Esophagus squamous epithelium (tissue), 5 donors: ENCODE measurements around the gene UIMC1. TPM values are rescaled to one million over a fixed set of nuclear protein-coding genes. Genes with fewer than 3 reads are reported as not detected.

Experiments
- DNase-seq: peaks from one replicate; lab custom pipeline; 2025; lab: John Stamatoyannopoulos, UW
- H3K27ac ChIP-seq, 4 donors: fragments of 200-600 bp; sonication (generic); one replicate each; pipeline ENCODE4 v1.5.1; 2016 to 2019; ENCODE audit warnings: mild to moderate bottlenecking in 1 of 4
- H3K27me3 ChIP-seq, 4 donors: fragments of 200-600 bp; sonication (generic); 1 replicate in 3 of 4; 2 replicates in 1 of 4; pipeline versions ENCODE4 v1.5.1 to v1.6.0; 2017 to 2021; ENCODE audit warnings: antibody characterized with exemption in 1 of 4
- H3K36me3 ChIP-seq, 3 donors: fragments of 200-600 bp; sonication (generic); one replicate each; pipeline ENCODE4 v1.5.1; 2016 to 2019
- H3K4me1 ChIP-seq, 3 donors: fragments of 200-600 bp; sonication (generic); one replicate each; pipeline ENCODE4 v1.5.1; 2017 to 2019
- H3K4me3 ChIP-seq, 4 donors: fragments of 200-600 bp; sonication (generic); 1 replicate in 3 of 4; 2 replicates in 1 of 4; pipeline ENCODE4 v1.5.1; 2016 to 2019; ENCODE audit warnings: mild to moderate bottlenecking in 2 of 4, moderate library complexity in 1 of 4
- H3K9me3 ChIP-seq, 3 donors: fragments of 200-600 bp; sonication (generic); one replicate each; pipeline ENCODE4 v1.5.1; 2016 to 2019
- CTCF ChIP-seq, 6 experiments: fragments of 450-650 bp in 4 of 6; fragments of 200-600 bp in 2 of 6; sonication (generic) in 2 of 6; IDR thresholded peaks; one replicate each; pipeline ENCODE4 v1.5.1; 2016 to 2019; ENCODE audit warnings: antibody characterized with exemption in 6 of 6, mild to moderate bottlenecking in 4 of 6, moderate library complexity in 4 of 6
- POLR2A ChIP-seq, 4 donors: fragments of 450-650 bp; IDR thresholded peaks; one replicate each; pipeline ENCODE4 v1.6.1; 2017; ENCODE audit warnings: antibody characterized with exemption in 4 of 4, mild to moderate bottlenecking in 4 of 4, moderate library complexity in 3 of 4
- WGBS, 2 donors: methylation state at CpG; one replicate each; pipeline ENCODE4 v1.1.5; 2018; 5-methylcytosine and 5-hydroxymethylcytosine counted together
- intact Hi-C: fragments of 100-400 bp; cut with DNase I; formaldehyde crosslinking; loops from one replicate; pipeline ENCODE4 v1.15.0; 2022
- total RNA-seq, 4 donors: library from RNA; depleted of rRNA; stranded (reverse); fragments of >200 nt; gene quantifications; one replicate each; pipeline ENCODE4 v1.1.0, GENCODE V29; 2016
- donor health status: DM: yes; HTN: yes; CAD: no.

UIMC1 gene
- total RNA-seq, 4 donors from 2014 or later: 10.3 to 38.1 (median 15.6) TPM

DNA sequence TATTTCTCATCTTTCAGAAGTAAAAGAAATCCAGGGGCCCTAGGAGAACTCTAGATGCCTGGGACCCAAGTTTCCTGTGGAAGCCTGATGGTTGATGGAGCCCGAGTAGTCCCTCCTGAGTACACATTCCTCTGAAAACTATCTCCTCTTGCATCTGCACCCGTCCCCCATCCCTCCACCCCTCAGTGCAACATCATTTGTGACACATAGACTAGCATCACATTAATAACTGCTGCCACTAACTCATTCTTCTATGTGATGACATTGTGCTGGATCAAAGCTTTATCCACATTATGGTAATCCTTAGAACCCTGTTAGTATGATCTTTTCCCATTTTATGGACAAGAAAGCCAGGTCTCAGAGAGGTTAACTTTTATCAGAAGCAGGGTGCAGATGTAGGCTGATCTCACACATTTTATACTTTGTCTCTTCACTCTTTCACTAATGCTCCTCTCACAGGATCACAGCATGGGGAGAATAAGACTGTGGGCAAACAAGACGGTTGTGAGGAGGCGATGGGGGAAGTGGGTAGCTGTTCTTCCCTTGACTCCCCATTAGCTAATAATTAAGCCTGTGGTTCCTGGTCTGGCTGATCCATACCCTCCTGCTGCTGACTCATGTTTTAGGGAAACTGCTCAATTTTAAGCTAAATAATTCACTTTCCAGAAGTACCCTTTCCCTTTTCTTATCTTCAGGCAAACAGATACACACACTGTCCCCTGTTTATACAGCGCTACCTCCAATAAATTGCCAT lies 103.5 kb downstream of the UIMC1 start:
- H3K4me1 ChIP-seq: no peaks in the 10 kb centered on the region
- no peak for DNase-seq
- 83 to 94% methylated on average over 5 of the region's 5 CpGs for WGBS, 2 donors
- no peaks in the 10 kb centered on the region for H3K9me3 ChIP-seq
- no peak overlapping the region for H3K4me3 ChIP-seq
- H3K36me3 ChIP-seq: peaks cover 0 to 64% (median 31%) of the 10 kb centered on the region in 3 donors
- no peak for TF ChIP-seq POLR2A (IDR thresholded peaks at IDR 0.05)
- TF ChIP-seq CTCF (IDR thresholded peaks at IDR 0.05): no peak
- intact Hi-C loops: no loop called here
- no peaks in the 10 kb centered on the region for H3K27me3 ChIP-seq
- H3K27ac ChIP-seq: no peak overlapping the region

GRCh38 chr5:176902102-176902814 lies 104.3 kb downstream of the UIMC1 start:
- Histone ChIP-seq H3K9me3 (no peaks in the 10 kb centered on the region), H3K4me1 (no peaks in the 10 kb centered on the region), H3K4me3 (no peak overlapping the region), H3K27ac (no peak overlapping the region), H3K27me3 (no peaks in the 10 kb centered on the region), H3K36me3 (peaks cover 0 to 56% (median 23%) of the 10 kb centered on the region in 3 donors)
- DNase-seq: no peak
- no peak for TF ChIP-seq CTCF (IDR thresholded peaks at IDR 0.05)
- TF ChIP-seq POLR2A (IDR thresholded peaks at IDR 0.05): no peak
- 78 to 80% methylated on average over 3 to 6 of the region's 6 CpGs for WGBS, 2 donors
- intact Hi-C loops: no loop called here

GRCh38 chr5:176901260-176902101 lies 105.1 kb downstream of the UIMC1 start:
- DNase-seq: no peak
- H3K4me1 ChIP-seq: no peaks in the 10 kb centered on the region
- H3K9me3 ChIP-seq: no peaks in the 10 kb centered on the region
- WGBS, 2 donors: 76 to 86% methylated on average over 10 to 11 of the region's 12 CpGs
- TF ChIP-seq CTCF (IDR thresholded peaks at IDR 0.05) (no peak), POLR2A (IDR thresholded peaks at IDR 0.05) (no peak)
- intact Hi-C loops: no loop called here
- no peaks in the 10 kb centered on the region for H3K27me3 ChIP-seq
- peaks cover 0 to 48% (median 21%) of the 10 kb centered on the region in 3 donors for H3K36me3 ChIP-seq
- H3K4me3 ChIP-seq: no peak overlapping the region
- no peak overlapping the region for H3K27ac ChIP-seq

DNA sequence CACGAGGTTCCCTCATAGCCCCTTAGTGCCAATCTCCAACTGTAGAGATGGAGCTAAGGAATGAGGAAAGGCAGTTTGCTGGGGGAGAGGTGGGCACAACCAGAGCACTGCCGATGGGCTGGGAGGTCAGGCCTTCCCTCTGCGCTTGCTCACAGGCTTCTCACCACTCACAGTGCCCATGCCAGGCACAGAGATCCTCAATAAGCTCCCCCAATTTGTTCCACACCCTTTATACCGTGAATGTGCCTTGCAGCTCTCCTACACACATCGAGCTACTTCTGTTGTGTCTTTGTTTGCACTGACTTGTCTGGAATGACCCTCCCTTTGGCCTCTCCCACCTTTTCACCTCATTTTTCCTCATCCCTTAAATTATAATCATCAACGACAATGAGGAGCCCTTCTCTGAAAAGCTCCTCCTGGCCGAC lies 105.8 kb downstream of the UIMC1 start:
- WGBS, 2 donors: 72 to 81% methylated on average over 7 of the region's 7 CpGs
- no peaks in the 10 kb centered on the region for H3K9me3 ChIP-seq
- no peak for TF ChIP-seq CTCF (IDR thresholded peaks at IDR 0.05)
- no peak for TF ChIP-seq POLR2A (IDR thresholded peaks at IDR 0.05)
- H3K4me1 ChIP-seq: no peaks in the 10 kb centered on the region
- peaks cover 0 to 2% (median 0%) of the 10 kb centered on the region in 4 donors for H3K27me3 ChIP-seq
- no peak overlapping the region for H3K4me3 ChIP-seq
- peak overlapping the region in 1 of 4 donors; percentile 2 for H3K27ac ChIP-seq
- peaks cover 0 to 41% (median 15%) of the 10 kb centered on the region in 3 donors for H3K36me3 ChIP-seq
- DNase-seq: no peak
- intact Hi-C loops: no loop called here
